Left hindlimb (tissue), 1 donor: ENCODE results near the gene SLAMF7.
"Not testable (repeated sequence)": the region's sequence is repeated elsewhere in the genome, so short reads cannot be mapped to it uniquely, and the experiment has no call there.

ENCODE experiments used
- DNase-seq: peaks from one replicate; pipeline ENCODE4 v3.0.0-alpha.2; 2018

The SLAMF7 gene, protein sequence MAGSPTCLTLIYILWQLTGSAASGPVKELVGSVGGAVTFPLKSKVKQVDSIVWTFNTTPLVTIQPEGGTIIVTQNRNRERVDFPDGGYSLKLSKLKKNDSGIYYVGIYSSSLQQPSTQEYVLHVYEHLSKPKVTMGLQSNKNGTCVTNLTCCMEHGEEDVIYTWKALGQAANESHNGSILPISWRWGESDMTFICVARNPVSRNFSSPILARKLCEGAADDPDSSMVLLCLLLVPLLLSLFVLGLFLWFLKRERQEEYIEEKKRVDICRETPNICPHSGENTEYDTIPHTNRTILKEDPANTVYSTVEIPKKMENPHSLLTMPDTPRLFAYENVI

DNA sequence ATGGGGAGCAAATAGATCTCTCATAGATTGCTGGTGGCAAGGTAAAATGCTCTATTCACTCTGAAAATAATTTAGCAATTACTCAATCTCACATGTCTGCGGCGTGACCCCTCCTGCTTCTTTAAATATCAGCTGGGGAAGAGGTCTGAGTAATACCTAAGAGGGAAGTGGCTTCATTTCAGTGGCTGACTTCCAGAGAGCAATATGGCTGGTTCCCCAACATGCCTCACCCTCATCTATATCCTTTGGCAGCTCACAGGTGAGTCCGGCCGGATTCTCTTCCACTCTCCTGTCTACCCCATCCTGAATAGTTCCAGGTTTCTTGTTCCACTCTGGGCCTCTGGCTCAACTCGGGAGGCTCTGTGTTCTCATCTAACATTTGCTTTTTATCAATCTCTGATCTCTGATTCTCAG, at the start of gene SLAMF7:
Gene SLAMF7, plus strand, starts transcription at position 150 of the 414 bp plus-strand sequence. Its CDS starts 55 bp downstream, at position 205.
- DNase-seq: no peak

DNA sequence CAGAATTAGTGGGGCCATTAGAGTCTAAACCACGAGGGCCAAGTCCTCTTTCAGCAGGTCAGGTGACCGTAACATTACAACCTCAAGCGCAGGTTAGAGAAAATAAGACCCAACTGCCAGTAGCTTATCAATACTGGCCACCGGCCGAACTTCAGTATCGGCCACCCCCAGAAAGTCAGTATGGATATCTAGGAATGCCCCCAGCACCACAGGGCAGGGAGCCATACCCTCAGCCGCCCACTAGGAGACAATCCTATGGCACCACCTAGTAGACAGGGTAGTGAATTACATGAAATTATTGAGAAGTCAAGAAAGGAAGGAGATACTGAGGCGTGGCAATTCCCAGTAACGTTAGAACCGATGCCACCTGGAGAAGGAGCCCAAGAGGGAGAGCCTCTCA, 46.7 kb upstream of the SLAMF7 start:
- not testable (repeated sequence) for DNase-seq

DNA sequence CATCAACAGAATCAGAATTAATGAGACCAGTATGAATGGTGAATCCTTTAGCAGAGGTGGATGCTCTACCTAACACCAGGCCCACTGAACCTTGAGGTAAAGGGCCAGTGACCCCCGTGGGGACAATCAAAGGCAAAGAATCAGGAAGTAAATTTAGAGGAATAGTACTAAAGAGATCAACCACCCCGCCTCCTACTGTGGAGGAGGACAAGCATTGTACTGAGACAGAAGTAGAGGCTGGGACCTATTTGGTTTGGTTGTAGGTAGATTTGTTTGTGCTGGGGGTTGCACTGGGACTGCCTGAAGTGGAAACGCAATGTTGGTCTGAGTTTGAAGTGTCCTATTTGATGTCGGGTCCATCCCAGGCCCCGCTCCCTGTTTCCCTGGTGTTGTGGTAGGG, 36.9 kb upstream of the SLAMF7 start:
- no peak for DNase-seq

DNA sequence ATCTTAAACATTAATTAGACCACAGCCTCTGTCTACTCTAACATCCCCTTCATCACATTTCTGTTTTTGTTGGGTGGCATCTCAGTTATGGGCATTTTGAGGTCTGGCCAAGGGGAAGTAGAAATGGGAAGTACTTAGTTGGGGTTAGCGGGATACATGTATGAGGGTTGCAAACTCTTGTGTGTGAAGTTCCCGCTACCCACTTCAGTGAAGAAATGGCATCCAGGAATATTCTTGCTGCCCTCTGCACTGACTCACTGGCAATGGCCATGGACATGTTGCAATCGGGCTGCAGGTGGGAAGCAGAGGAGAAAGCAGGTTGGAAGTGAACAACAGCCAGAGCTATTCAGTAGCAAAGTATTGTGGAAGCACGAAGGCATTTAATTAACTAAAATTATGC, 34.8 kb upstream of the SLAMF7 start:
- no peak for DNase-seq

DNA sequence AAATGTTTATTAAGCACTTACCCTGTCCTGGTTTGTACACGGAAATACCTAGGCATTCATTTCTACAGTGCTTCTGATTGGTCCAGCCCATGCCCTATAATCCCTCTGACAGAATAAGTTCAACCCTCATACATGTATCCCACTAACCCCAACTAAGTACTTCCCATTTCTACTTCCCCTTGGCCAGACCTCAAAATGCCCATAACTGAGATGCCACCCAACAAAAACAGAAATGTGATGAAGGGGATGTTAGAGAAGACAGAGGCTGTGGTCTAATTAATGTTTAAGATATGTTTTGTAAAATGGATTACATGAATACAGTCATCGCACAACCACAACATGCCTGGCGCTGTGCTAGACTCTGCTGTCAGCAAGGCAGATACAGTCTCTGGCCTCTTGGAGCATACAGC, 33.8 kb upstream of the SLAMF7 start:
- DNase-seq: not testable (repeated sequence)

DNA sequence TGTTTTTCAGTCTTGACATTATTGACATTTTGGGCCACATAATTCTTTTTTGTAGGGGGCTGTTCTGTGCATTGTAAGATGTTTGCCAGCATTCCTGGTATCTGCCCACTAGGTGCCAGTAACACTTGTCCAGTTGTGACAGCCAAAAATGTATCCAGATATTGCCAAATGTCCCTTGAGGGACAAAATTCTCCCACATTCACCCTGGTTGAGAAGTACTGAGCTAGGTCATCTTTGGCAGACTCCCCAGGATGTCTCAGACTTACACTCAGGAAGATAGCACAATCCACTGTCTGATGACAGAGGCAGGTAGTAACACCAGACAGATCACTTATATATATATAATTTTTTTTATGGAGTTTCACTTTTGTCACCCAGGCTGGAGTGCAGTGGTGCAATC, 33.3 kb upstream of the SLAMF7 start:
- DNase-seq: no peak

DNA sequence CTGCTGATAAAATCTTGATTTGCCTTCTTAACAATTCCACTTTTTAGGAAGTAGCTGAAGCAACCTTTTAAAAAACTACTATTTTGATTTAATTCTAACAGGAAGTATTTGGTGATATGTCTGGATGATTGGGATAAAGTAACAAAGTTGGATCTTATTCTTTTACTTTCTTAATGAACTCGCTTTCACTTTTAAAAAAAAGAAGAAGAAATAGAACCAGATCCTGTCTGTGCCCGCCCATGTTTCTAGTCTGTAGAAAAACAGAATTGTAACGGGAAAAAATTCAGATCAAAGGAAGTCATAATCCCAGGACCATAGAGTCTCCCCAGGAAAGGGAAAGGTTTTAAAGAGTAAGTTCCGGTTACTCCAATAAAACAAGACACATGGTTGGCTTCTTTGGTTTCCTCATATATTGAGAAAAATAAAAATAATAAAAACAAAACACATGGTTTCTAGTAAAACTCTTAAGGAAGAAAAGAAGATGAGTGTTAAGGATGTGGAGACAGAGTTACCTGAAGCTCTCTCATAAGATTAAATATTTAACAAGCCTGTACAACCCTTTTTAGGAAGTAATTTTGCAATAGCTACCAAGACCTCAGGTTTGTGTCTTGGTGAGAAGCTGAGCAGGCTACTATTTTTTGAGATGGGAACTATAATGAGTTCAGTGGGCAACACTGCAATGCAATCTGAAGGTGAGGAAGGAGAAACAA, 32.4 kb upstream of the SLAMF7 start:
- DNase-seq: no peak

DNA sequence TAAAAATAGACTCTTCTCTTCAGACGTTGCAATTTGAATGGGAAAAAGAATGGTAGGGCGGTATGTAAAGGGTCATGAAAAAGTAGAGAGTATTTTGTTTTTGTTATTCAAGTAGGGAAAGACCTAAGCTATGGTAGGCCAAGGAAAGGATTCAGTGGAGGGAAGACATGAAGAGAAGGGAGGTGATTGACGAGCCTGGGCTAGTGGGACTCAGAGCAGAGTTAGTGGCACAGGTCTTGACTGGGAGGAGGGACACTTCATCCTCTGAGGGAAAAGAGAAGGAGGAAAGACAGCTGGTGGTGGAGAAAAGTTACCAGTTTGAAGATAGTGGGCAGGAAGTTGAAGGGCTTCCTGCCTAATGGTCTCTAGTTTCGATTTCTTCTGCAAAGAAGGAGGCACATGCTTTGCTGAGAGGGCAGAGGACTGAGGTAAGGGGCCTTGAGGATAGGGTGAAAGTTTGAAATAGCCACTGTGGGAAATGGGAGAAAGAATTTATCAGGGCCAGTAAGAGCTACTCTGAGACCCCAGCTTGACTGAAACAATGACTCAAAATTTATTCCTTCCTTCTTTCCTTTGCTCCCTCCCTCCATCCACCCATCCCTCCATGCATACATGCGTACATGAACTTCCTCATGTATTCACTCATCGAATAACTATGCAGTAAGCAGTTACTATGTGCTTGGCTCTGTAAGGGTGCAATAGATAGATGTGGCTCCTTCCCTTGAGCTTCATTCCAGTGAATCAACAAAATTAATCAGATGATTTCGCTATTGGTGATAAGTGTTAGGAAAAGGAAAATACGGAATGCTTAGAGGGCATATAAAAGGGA, 31.6 kb upstream of the SLAMF7 start:
- DNase-seq: no peak

DNA sequence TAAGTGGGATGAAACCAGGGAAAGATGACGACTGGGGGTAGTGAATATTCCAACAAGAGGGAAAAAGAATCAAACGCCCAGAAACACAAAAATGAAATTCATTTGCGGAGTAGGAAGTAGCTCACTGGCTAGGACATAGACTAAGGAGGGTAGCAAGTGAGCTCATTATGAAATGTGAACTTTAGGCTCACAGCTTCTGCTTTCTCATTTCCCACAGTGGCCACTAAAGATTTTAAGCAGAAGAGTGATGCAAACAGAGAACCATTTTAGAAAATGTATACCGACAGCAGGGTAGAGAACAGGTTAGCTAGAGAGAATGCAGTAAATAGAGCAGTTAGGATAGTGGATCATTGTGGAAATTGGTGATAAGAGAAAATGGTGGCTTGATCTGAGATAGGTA, 30.9 kb upstream of the SLAMF7 start:
- DNase-seq: no peak

DNA sequence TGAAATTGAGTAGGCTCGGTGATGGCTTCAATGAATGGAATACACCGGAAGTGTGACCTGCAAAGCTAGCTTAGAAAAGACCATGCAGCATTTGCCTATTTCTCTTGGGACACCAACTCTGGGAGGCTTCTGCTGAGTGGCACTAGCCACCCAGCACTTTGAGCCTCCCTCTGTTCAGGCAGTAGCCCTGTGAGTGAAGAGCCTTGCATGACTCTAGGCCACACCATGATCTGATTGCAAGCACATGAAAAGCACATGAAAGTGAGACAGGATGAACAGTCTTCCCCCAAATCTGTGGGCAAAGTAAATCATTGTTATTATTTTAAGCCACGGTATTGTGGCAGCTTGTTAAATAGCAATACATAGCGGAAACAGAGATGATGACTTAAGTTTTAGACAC, 30.2 kb upstream of the SLAMF7 start:
- DNase-seq: no peak

DNA sequence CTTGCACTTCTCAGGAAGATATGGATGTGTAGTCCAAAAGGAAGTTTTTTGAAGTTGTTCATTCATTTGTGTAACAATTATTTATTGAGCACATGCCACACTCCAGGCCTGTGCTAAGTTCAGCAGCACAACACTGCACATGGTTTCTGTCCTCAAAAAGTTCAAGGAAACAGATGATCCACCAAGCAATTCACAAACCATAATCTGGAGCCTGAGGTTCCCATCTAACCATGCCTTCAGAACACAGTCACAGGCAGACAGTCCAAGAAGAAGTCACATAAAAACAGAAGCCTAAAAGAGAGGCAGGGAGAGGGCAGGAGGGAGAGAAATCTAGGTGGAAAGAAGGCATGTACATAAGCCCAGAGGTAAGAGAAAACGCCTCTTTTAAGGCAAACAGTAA, 29.3 kb upstream of the SLAMF7 start:
- no peak for DNase-seq

DNA sequence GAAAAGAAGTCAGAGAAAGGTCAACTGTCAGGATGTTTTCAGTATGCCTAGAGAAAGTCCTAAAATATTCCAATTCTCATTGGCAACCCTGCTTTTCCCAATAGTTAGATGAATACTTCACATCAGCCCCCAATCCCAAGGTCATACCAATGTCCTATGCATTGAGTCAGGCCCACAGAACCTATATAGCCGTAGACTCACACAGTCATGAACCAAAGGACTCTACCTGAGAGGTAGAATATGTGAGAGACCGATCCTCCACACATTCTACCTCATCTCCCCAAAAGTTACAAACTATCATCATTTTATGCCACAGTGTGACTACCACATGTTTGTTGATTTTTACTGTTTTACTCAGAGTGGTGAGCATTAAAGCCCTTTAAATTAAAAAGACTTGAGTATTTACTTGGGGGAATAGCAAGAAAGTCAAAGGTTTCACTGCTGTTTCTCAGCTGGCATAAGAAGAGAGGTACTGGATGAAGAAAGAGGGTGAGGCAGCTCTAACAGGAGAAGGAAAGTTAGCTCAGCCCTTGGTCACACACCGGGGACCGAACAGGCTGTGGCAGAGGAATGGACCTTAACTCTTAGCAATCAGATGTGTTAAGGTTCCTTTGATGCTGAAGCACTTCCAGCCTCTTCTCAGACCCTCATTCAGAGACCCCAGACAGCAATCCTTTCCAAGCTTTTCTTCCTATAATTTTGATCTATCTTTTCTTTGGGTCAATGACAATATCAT, 28.4 kb upstream of the SLAMF7 start:
- DNase-seq: no peak

DNA sequence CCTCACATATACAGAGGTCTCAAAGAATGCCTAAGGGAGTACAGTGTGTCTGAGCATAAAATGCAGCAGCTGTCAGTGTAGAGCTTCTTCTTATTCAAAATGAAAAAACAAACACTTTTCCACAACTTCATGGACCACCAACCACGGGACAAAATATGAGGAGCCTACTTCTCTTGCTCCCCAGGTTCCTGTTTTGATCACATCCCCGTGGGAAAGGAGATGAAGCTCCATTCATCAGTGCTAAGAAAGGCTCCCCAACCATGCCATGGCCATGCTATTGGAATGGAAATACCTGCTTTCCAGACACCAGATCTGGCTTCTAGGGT, 27.8 kb upstream of the SLAMF7 start:
- DNase-seq: no peak

DNA sequence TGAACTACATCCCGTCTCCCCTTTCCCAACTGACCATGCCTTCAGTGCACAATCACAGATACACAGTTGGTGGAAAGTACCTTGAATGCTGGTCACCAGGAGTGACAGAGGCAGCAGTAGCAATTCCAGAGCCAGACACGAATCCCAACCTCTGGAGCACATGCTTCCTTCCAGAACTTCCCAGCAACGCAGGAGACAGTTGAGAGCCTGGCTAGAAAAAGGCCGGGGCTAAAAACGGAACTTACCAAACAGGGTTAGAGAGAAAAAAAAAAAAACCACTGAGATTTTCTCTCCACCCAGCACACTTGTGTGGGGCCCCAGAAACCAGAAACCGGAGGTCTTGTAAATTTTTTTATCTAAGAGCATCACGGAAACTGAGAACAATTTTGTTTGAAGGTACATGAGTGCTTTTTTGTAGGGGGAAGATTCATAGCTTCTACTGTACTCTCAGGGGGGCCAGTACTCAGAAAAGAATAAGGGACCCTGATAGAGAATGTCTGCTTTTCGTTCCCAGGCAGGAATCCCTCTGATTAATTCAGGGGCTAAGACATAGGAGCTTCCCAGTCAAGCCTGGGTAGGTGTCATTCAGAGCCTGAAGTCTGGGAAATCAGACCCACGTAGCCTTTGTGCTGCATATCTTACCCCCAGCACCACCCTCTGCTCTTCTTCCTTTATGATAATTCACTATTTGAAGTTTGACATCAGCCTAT, 27.3 kb upstream of the SLAMF7 start, which contains the start of gene CD48:
Gene CD48, minus strand, starts transcription at position 221 of the 710 bp plus-strand sequence. Its CDS starts 59 bp downstream, at position 162.
- DNase-seq: no peak

DNA sequence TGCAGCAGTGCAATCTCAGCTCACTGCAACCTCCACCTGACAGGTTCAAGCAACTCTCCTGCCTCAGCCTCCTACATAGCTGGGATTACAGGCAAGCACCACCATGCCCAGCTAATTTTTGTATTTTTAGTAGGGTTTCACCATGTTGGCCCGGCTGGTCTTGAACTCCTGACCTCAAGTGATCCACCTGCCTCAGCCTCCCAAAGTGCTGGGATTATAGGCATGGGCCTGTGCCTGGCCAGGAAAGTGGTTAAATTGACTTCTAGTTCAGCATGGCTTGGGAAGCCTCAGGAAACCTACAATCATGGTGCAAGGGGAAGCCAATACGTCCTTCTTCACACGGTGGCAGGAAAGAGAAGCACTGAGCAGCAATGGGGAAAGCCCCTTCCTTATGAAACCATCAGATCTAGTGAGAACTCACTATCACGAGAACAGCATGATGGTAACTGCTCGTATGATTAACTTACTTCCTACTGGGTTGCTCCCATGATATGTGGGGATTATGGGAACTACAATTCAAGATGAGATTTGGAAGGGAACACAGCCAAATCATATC, 26.4 kb upstream of the SLAMF7 start:
- not testable (repeated sequence) for DNase-seq

DNA sequence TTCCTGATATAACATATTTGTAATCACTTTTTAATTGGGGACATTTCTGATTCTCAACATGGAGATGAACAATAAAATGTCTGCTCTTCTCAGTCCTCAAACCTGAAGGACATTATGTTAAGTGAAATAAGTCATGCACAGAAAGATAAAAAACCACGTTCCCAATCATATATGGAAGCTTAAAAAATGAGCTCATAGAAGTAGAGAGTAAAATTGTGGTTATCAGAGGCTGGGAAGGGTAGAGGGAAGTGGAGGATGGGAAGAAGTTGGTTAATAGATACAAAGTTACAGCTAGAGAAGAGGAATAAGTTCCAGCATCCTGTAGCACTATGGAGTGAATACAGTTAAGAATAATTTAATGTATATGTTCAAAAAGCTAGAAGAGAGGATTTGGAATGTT, 25.9 kb upstream of the SLAMF7 start:
- no peak for DNase-seq

DNA sequence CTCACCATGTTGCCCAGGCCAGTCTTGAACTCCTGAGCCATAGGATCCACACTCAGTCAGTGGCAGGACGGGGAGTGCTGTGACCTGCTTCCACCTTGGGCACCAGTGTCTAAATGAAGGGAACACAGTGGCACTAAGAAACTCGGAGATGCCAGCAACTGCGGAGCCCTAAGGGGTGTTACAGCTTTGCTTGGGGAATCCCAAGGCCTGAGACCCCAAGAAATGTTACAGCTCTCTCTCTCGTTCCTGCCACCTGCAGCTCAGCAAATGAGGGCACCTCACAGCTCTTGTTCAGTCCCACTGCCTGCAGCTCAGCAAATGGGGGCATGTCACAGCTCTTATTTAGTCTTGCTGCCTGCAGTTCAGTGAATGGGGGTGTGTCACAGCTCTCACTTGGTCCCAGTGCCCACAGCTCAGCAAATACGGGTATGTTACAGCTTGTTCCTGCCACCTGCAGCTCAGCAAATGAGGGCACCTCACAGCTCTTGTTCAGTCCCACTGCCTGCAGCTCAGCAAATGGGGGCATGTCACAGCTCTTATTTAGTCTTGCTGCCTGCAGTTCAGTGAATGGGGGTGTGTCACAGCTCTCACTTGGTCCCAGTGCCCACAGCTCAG, 24.9 kb upstream of the SLAMF7 start:
- not testable (repeated sequence) for DNase-seq

DNA sequence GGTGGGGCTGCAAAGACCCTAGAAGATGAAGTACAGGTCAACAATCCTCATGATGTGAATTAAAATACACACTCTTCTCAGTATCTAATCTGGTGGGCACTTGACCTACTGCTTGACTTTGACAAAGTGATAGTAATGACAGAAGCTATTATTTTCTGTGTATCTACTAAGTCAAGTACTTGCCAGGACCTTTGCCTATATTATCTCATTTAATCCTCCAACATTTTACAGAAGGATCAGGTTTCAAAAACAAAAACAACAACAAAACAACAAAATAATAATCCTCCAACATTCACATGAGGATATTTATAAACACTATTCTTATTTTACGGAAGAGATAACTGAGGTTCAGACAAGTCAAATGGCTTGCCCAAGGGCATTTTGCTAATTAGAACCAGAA, 23.0 kb upstream of the SLAMF7 start:
- no peak for DNase-seq

DNA sequence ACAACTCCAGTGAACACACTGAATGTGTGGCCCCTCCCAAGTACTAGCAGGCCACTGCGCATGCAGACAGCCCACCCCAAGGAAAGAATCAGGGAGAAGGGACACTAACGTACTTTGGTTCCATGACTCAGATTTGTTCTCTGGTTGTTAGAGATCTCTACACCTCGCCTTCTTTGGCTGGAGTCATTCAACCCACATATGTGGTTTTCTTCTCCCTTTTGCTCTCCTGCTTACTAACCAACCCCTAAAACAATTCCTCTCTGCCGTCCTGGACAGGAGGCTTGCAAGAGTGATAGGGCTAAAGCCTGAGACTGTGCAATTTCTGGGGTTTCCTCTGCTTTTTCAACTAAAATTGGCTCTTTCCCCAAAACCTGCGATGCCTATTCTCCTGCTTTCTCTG, 21.7 kb upstream of the SLAMF7 start:
- DNase-seq: no peak

DNA sequence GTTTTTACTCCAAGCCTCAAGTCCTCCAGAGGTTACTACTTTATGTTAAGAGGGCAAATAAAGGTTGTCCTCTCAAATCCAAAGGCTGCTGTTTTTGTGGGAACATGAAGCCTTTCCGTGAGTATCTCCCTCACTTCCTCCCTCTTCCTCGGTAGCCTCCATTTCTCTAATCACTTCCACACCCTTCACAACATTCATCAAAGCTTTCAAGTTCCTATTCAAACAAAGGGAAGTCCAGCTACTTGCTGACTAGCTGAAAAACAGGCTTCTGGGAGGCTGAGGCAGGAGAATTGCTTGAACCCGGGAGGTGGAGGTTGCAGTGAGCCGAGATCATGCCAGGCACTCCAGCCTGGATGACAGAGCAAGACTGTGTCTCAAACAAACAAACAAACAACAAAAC, 20.8 kb upstream of the SLAMF7 start:
- no peak for DNase-seq

DNA sequence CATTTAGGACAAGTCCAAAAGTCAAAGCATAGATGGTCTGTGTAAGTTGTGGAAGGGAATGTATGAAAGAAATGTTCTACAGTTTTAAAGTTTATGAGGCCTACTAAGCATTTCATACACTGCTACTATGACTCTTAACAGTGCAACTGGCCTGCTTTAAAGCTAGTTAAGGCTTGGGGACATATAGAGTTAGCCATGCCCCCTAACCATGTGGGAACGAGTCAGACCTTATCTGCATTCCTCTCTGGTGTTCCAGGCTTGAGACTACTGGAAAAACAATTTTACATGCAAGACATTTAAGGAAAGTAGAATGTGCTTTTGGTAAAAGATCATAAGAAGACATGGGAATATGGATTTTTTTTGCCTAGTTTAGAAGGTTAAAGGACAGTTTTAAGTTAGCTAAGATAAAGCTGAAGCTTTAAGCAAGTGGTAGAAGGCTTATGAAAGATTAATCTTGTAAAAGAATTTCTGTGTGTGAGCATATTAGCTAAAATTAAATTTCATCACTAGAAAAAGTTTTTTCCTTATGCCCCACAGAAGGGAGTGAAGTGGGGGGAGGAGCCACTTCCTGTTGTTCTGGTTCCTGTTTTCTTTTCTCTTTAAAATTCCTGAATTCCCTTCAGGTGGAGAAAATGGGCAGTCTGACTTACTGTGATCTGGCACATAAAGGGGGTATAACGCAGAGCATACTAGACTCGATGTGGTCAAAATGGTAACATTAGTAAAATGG, 18.5 kb upstream of the SLAMF7 start:
- DNase-seq: no peak
